ENCODE measurements around the gene ASCC1.

DNA sequence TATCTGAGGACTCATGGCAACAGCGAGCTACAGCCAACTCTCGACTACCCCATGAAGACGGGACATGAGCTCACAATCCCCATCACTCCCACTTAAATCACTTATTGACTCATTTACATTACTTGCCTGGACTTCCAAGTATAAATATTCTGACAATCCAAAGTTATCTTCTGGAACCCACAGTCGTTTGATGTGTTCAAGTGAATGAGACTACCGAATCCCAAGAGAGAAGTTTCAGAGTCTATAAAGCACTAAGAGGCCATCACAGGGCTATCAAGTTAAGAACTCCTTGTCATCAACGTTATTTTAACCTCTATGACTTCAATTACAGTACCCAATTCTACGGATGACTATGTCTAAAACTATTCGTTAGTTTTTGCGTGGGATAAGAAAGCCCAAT is 11.8 kb downstream of the ASCC1 start:
- TF ChIP-seq, protein P1, sequence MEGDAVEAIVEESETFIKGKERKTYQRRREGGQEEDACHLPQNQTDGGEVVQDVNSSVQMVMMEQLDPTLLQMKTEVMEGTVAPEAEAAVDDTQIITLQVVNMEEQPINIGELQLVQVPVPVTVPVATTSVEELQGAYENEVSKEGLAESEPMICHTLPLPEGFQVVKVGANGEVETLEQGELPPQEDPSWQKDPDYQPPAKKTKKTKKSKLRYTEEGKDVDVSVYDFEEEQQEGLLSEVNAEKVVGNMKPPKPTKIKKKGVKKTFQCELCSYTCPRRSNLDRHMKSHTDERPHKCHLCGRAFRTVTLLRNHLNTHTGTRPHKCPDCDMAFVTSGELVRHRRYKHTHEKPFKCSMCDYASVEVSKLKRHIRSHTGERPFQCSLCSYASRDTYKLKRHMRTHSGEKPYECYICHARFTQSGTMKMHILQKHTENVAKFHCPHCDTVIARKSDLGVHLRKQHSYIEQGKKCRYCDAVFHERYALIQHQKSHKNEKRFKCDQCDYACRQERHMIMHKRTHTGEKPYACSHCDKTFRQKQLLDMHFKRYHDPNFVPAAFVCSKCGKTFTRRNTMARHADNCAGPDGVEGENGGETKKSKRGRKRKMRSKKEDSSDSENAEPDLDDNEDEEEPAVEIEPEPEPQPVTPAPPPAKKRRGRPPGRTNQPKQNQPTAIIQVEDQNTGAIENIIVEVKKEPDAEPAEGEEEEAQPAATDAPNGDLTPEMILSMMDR (IDR thresholded peaks at IDR 0.05; ENCODE audit: insufficient read depth, low read length, poor library complexity, severe bottlenecking): no peak
- no peak for TF ChIP-seq EZH2phosphoT487 (conservative IDR thresholded peaks at IDR 0.05; ENCODE audit: low read length)

All from SU-DHL-6 (cell line).